Measurements from ENCODE around the gene NLRC5.
A peak's percentile ranks its signal among the peaks of the same experiment; 100 is the strongest.

The NLRC5 gene

DNA sequence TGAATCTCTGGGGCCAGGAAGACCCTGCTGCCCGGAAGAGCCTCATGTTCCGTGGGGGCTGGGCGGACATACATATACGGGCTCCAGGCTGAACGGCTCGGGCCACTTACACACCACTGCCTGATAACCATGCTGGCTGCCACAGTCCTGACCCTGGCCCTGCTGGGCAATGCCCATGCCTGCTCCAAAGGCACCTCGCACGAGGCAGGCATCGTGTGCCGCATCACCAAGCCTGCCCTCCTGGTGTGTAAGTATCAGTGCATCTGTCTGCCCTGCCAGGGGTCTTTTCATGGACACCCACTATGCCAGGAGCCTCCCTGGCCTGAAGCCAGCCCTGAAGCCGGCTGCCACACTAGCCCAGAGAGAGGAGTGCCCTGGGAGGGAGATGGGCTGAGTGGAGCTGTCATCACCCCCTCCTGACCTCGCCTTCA, 27.5 kb upstream of the NLRC5 start, which contains the start of gene CETP:
TSS of gene CETP (plus strand) at position 100 of the 431 bp plus-strand sequence. CDS start at position 130, 30 bp downstream.
- DNase-seq (ENCODE audit: low spot score) = no peak
- TF ChIP-seq, protein P1, sequence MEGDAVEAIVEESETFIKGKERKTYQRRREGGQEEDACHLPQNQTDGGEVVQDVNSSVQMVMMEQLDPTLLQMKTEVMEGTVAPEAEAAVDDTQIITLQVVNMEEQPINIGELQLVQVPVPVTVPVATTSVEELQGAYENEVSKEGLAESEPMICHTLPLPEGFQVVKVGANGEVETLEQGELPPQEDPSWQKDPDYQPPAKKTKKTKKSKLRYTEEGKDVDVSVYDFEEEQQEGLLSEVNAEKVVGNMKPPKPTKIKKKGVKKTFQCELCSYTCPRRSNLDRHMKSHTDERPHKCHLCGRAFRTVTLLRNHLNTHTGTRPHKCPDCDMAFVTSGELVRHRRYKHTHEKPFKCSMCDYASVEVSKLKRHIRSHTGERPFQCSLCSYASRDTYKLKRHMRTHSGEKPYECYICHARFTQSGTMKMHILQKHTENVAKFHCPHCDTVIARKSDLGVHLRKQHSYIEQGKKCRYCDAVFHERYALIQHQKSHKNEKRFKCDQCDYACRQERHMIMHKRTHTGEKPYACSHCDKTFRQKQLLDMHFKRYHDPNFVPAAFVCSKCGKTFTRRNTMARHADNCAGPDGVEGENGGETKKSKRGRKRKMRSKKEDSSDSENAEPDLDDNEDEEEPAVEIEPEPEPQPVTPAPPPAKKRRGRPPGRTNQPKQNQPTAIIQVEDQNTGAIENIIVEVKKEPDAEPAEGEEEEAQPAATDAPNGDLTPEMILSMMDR (IDR thresholded peaks at IDR 0.05; ENCODE audit: extremely low read depth, missing control alignments) = no peak

GRCh38 chr16:56964243-56965148, 24.9 kb upstream of the NLRC5 start:
- DNase-seq (ENCODE audit: low spot score) = peak; percentile 79
- TF ChIP-seq, protein P1 (IDR thresholded peaks at IDR 0.05; ENCODE audit: extremely low read depth, missing control alignments) = peak; percentile 96

DNA sequence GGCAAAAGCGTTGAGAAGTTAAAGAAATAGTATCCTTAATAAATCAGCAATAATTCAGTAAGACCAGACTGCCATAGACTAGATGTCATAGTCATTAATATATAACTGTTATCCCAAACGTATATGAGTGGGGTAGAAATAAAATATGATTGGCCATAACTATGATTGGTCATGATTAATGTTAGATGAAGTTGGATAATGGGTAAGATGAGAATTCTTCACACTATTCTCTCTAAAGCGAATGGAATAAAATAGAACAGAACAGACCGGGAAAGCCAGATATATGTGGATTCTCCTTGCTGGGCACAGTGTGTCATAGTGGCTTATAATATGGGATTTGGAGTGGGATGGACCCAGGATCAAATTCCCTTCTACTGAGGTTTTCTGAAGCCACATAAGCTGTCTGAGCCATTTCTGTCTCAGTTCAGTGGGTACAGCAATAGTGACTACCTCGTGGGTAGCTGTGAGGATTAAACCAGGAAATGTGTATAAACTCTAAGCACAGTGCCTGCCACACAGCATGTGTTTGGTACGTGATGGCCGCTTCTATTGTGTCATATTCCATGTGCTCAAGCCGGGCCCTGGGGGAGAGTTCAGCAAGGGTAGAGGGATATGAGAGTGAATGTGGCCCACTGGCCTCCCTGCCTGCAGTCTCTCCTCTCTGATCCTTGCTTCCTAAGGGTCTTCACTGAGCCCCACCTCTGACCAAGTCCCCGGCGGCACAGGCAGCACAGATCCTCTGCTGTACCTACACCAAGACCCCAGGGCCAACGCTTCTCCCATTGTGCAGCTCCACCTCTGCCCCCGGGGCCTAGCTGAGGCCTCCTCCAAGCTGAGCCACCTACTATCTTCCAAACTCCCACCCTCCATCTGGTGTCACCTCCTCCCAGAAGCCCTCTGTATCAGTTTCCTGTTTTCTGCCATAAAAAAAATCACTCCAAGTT, 23.9 kb upstream of the NLRC5 start:
- TF ChIP-seq, protein P1 (IDR thresholded peaks at IDR 0.05; ENCODE audit: extremely low read depth, missing control alignments) = no peak
- no peak for DNase-seq (ENCODE audit: low spot score)

DNA sequence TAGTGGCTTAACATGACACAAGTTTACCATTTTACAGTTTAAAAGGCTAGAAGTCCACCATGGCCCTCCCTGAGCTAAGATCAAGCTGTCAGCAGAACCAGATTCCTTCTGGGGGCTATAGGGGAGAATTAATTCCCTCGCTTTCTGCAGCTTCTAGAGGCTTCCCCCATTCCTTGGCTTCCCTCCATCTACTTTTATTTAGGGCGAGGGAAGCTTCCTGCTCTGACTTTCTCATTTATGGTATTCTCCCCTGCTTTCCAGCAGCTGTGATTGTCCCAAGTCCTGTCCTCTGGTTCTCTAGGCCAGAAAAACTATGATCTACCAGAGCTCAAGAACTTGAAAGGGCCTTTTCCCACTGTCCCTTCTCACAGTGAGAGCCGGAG, 23.3 kb upstream of the NLRC5 start:
- TF ChIP-seq, protein P1 (IDR thresholded peaks at IDR 0.05; ENCODE audit: extremely low read depth, missing control alignments) = no peak
- no peak for DNase-seq (ENCODE audit: low spot score)

DNA sequence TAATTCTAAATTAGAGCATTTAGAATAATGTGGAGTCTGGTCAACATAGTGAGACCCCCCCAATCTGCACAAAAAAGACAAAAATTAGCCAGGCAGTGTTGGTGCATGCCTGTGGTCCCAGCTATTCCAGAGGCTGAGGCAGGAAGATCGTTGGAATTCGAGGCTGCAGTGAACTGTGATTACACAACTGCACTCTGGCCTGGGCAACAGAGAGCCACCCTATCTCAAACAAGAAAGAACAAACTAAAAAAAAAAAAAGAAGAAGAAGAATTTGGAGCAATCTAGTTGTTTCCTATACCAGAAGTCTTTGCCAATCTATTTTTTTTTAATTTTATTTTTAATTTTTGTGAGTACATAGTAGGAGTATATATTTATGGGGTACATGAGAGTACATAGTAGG, 21.6 kb upstream of the NLRC5 start:
- no peak for DNase-seq (ENCODE audit: low spot score)
- TF ChIP-seq, protein P1 (IDR thresholded peaks at IDR 0.05; ENCODE audit: extremely low read depth, missing control alignments) = no peak

GRCh38 chr16:56969769-56970168, 19.6 kb upstream of the NLRC5 start:
- TF ChIP-seq, protein P1 (IDR thresholded peaks at IDR 0.05; ENCODE audit: extremely low read depth, missing control alignments) = no peak
- DNase-seq (ENCODE audit: low spot score) = no peak

Measured in GM20000 (cell line).